Measurements from ENCODE around the gene DNAJC30.

- TF ChIP-seq CTCF (IDR thresholded peaks at IDR 0.05) (no peak), POLR2A (IDR thresholded peaks at IDR 0.05) (no peak), EP300 (IDR thresholded peaks at IDR 0.05) (no peak)
Observed at GRCh38 chr7:73671322-73671661, 12.0 kb downstream of the DNAJC30 start.

Measured in tibial nerve (tissue), 4 donors.